ENCODE data around the gene UBL7. TPM values are rescaled to one million over a fixed set of nuclear protein-coding genes. Genes with fewer than 3 reads are reported as not detected.

UBL7 gene
- total and polyA plus RNA-seq, 2 of the 8 experiments (the other 6 are each of a cell fraction or from before 2014, with no cell fraction given) = 71.5 to 183 TPM

GRCh38 chr15:74412159-74412558 lies 48.8 kb downstream of the UBL7 start:
- FAIRE-seq = no peak
- POLR2A ChIA-PET (ENCODE audit: partially characterized antibody) = interaction anchor here (1.0 to 2.3 kb wide), 3 partner anchors 8 to 30 kb away, joined by 3 to 8 read pairs (median 8); no protein-coding TSS in a partner anchor
- Histone ChIP-seq H4K91ac (replicated peaks; ENCODE audit: insufficient read length, low read length) (no peak overlapping the region), H3K27ac (ENCODE audit: low read depth, low read length) (no peak overlapping the region), H3K4me2 (ENCODE audit: insufficient read depth in 1 of 2, low read depth in 2 of 2, low read length in 2 of 2) (no peak overlapping the region), H3K4me1 (replicated peaks in 1 of 4; ENCODE audit: control insufficient read depth in 3 of 4, insufficient read depth in 4 of 4, low read length in 3 of 4) (peaks cover 0 to 8% (median under 1%) of the 10 kb centered on the region in 4 experiments; a peak in 5 of 7 replicates), H3K56ac (replicated peaks; ENCODE audit: insufficient read length, low read depth, low read length) (no peak overlapping the region), H3K27me3 (replicated peaks in 1 of 4; ENCODE audit: control insufficient read depth in 3 of 4, extremely low read depth in 1 of 4, insufficient read depth in 3 of 4, low read length in 3 of 4) (no peaks in the 10 kb centered on the region), H3K23ac (ENCODE audit: insufficient read length) (no peak overlapping the region), H3K18ac (ENCODE audit: extremely low read depth, low read length) (no peak overlapping the region), H3K79me1 (ENCODE audit: low read depth, low read length) (no peaks in the 10 kb centered on the region), H2BK5ac (ENCODE audit: low read depth, low read length) (no peak overlapping the region), H2AK5ac (ENCODE audit: low read depth, low read length) (no peak overlapping the region), H3K14ac (ENCODE audit: insufficient read length) (no peak overlapping the region), H3K4ac (replicated peaks; ENCODE audit: insufficient read length, low read depth, low read length) (no peak overlapping the region), H3K36me3 (ENCODE audit: control insufficient read depth in 2 of 4, insufficient read depth in 4 of 4, low read length in 3 of 4) (peaks cover 0 to 9% (median 4%) of the 10 kb centered on the region in 4 experiments; a peak in 6 of 8 replicates), H2AFZ (ENCODE audit: low read length) (no peak overlapping the region), H2BK20ac (ENCODE audit: low read length) (no peak overlapping the region), H2BK15ac (ENCODE audit: low read length) (no peak overlapping the region), H2BK120ac (replicated peaks; ENCODE audit: low read depth, low read length) (no peak overlapping the region), H3K79me2 (ENCODE audit: control insufficient read depth in 1 of 2, insufficient read depth in 2 of 2, low read length in 2 of 2) (no peaks in the 10 kb centered on the region), H3K23me2 (ENCODE audit: low read depth, low read length) (peaks cover 3% of the 10 kb centered on the region; the same call in 1 of the 2 replicates), H3K9me3 (ENCODE audit: insufficient read depth in 2 of 2, low read depth in 1 of 2, low read length in 1 of 2) (no peaks in the 10 kb centered on the region), H4K8ac (ENCODE audit: extremely low read depth, insufficient read depth, low read length) (no peak overlapping the region), H3K9ac (replicated peaks in 1 of 4; ENCODE audit: extremely low read depth in 1 of 4, low read depth in 3 of 4, low read length in 3 of 4) (no peak overlapping the region), H3K4me3 (ENCODE audit: extremely low read depth in 1 of 4, insufficient read depth in 2 of 4, low read depth in 3 of 4, low read length in 4 of 4) (no peak overlapping the region), H4K20me1 (replicated peaks in 1 of 2; ENCODE audit: control insufficient read depth in 1 of 2, insufficient read depth in 2 of 2, low read length in 2 of 2) (peaks cover 3 to 4% of the 10 kb centered on the region in 2 experiments), H2BK12ac (ENCODE audit: low read depth, low read length) (no peak overlapping the region), H4K5ac (ENCODE audit: insufficient read length, low read depth, low read length) (no peak overlapping the region)
- 89% methylated on average over 6 of the region's 6 CpGs; no CpG with 5 or more reads in 1 of the 2 experiments for WGBS, 2 experiments (ENCODE audit: extremely low coverage in 1 of 2, insufficient coverage in 1 of 2, insufficient read length in 1 of 2, insufficient replicate concordance in 2 of 2, low coverage in 1 of 2, low lambda C conversion rate in 2 of 2, missing lambda C conversion rate in 1 of 2)
- CTCF ChIA-PET (ENCODE audit: partially characterized antibody) = interaction anchor here (0.6 to 5.5 kb wide), 17 partner anchors 13 to 545 kb away, joined by 3 to 30 read pairs (median 4); partner anchors contain the start of gene RPP25
- DNase-seq (ENCODE audit: low read depth in 1 of 2, low spot score in 2 of 2) = no peak
- no peak for TF ChIP-seq POU5F1 (IDR thresholded peaks at IDR 0.05; ENCODE audit: low read depth, low read length)
- no peak for TF ChIP-seq TAF1 (IDR thresholded peaks at IDR 0.05; ENCODE audit: low read depth, low read length)
- TF ChIP-seq SUZ12 (IDR thresholded peaks at IDR 0.05; ENCODE audit: low read length) = no peak
- no peak for TF ChIP-seq BACH1 (IDR thresholded peaks at IDR 0.05; ENCODE audit: low read length)
- no peak for TF ChIP-seq E2F6 (IDR thresholded peaks at IDR 0.05)

Measured in H1 (cell line).